Activated CD4-positive, CD25-positive, alpha-beta regulatory T cell treated with anti-CD3 and anti-CD28 coated beads, Interleukin-2, amount 50 U/mL, for 24 hours (primary cell): Measurements from ENCODE around the gene MAP4K4.
"Not testable (repeated sequence)": the region's sequence is repeated elsewhere in the genome, so short reads cannot be mapped to it uniquely, and the experiment has no call there.

ENCODE experiments used
- ATAC-seq, 2 donors: fragments of 150-1000 bp; cut with Tn5 transposase; one replicate each; pipeline ENCODE4 v1.10.0; 2021; ENCODE audit warnings: mild to moderate bottlenecking in 1 of 2, moderate library complexity in 1 of 2

The MAP4K4 gene

GRCh38 chr2:101769726-101770125, 72.2 kb downstream of the MAP4K4 start:
- not testable (repeated sequence) for ATAC-seq

- no peak for ATAC-seq
Measured at GRCh38 chr2:101770726-101771125, 73.2 kb downstream of the MAP4K4 start.

- ATAC-seq: no peak
Measured at GRCh38 chr2:101771227-101771902, 73.9 kb downstream of the MAP4K4 start.

- no peak for ATAC-seq
Measured at GRCh38 chr2:101771910-101772321, 74.4 kb downstream of the MAP4K4 start.

- ATAC-seq: no peak
Measured at GRCh38 chr2:101773137-101773536, 75.6 kb downstream of the MAP4K4 start.

GRCh38 chr2:101773961-101774360, 76.5 kb downstream of the MAP4K4 start:
- not testable (repeated sequence) for ATAC-seq

- ATAC-seq: no peak
Measured at GRCh38 chr2:101775092-101775491, 77.6 kb downstream of the MAP4K4 start.

GRCh38 chr2:101775636-101776035, 78.1 kb downstream of the MAP4K4 start:
- no peak for ATAC-seq

- no peak for ATAC-seq
Measured at GRCh38 chr2:101776172-101777043, 78.9 kb downstream of the MAP4K4 start.

- no peak for ATAC-seq
Measured at GRCh38 chr2:101777337-101777736, 79.8 kb downstream of the MAP4K4 start.

GRCh38 chr2:101778102-101778501, 80.6 kb downstream of the MAP4K4 start:
- no peak for ATAC-seq

GRCh38 chr2:101779190-101779589, 81.7 kb downstream of the MAP4K4 start:
- ATAC-seq: no peak

- ATAC-seq: peak; percentile 27 to 42
Measured at GRCh38 chr2:101779656-101780055, 82.1 kb downstream of the MAP4K4 start.

GRCh38 chr2:101781326-101781725, 83.8 kb downstream of the MAP4K4 start:
- ATAC-seq: no peak

GRCh38 chr2:101781791-101782426, 84.4 kb downstream of the MAP4K4 start:
- ATAC-seq: peak; percentile 70 to 77

GRCh38 chr2:101782427-101782792, 84.9 kb downstream of the MAP4K4 start:
- ATAC-seq: peak; percentile 27 to 32

- no peak for ATAC-seq
Measured at GRCh38 chr2:101787097-101787496, 89.6 kb downstream of the MAP4K4 start.

GRCh38 chr2:101788565-101788964, 91.1 kb downstream of the MAP4K4 start:
- ATAC-seq: peak; percentile 37 to 62

- ATAC-seq: peak; percentile 49 to 61
Measured at GRCh38 chr2:101788995-101789970, 91.8 kb downstream of the MAP4K4 start.

GRCh38 chr2:101790416-101790815, 92.9 kb downstream of the MAP4K4 start:
- ATAC-seq: no peak

GRCh38 chr2:101790857-101791256, 93.3 kb downstream of the MAP4K4 start:
- no peak for ATAC-seq

GRCh38 chr2:101792208-101792607, 94.7 kb downstream of the MAP4K4 start:
- no peak for ATAC-seq
